ENCODE data around the gene LRP6.
"Not testable (repeated sequence)": the region's sequence is repeated elsewhere in the genome, so short reads cannot be mapped to it uniquely, and the experiment has no call there.

LRP6 gene

GRCh38 chr12:12266873-12267741, at the start of gene LRP6:
Gene LRP6, minus strand, starts transcription at chr12:12267044. Its CDS starts 309 bp downstream, at chr12:12266735.
- Histone ChIP-seq H3K36me3 (ENCODE audit: control insufficient read depth, low read depth, low read length) (no peaks in the 10 kb centered on the region), H3K9ac (ENCODE audit: low read length) (peak within 1 kb of the TSS; percentile 96), H3K4me1 (ENCODE audit: control insufficient read depth, low read depth, low read length) (peaks cover 16% of the 10 kb centered on the region), H3K27me3 (ENCODE audit: control insufficient read depth, insufficient read depth, low read length) (no peaks in the 10 kb centered on the region), H3K27ac (ENCODE audit: low read length) (peak within 1 kb of the TSS; percentile 99), H3K9me3 (ENCODE audit: control insufficient read depth, low read depth, low read length) (no peaks in the 10 kb centered on the region), H3K4me3 (ENCODE audit: low read length) (peak within 1 kb of the TSS; percentile 99)

DNA sequence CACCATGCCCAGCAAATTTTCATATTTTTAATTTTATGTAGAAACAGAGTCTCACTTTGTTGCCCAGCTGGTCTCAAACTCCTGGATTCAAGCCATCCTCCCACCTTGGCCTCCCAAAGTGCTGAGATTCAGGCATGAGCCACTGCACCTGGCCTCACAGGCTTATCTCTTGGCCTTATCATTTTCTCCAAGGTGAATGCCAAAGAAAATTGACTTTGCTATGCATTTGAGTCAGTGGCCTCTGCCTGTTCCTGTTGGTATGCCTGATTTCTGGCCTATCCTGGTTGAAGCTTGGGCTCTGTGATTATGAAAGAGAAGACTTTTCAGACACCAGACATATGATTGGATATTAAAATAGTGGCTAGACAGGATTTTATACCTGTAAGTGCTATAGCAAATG, 49.0 kb upstream of the LRP6 start:
- Histone ChIP-seq H3K4me1 (ENCODE audit: control insufficient read depth, low read depth, low read length) (peaks cover 12% of the 10 kb centered on the region), H3K4me3 (ENCODE audit: low read length) (no peak overlapping the region), H3K36me3 (ENCODE audit: control insufficient read depth, low read depth, low read length) (no peaks in the 10 kb centered on the region), H3K9me3 (ENCODE audit: control insufficient read depth, low read depth, low read length) (no peaks in the 10 kb centered on the region), H3K9ac (ENCODE audit: low read length) (no peak overlapping the region), H3K27ac (ENCODE audit: low read length) (no peak overlapping the region), H3K27me3 (ENCODE audit: control insufficient read depth, insufficient read depth, low read length) (no peaks in the 10 kb centered on the region)

DNA sequence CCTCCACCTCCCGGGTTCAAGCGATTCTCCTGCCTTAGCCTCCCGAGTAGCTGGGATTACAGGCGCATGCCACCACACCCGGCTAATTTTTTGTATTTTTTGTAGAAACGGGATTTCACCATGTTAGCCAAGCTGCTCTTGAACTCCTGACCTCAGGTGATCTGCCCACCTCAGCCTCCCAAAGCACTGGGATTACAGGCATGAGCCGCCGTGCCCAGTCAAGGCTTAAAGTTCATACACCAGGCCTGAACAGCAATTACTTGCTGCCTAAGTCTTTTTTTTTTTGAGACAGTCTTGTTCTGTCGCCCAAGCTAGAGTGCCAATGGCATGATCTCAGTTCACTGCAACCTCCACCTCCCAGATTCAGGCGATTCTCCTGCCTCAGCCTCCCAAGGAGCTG, 43.9 kb upstream of the LRP6 start:
- H3K4me3 ChIP-seq (ENCODE audit: low read length); H3K9ac ChIP-seq (ENCODE audit: low read length); H3K4me1 ChIP-seq (ENCODE audit: control insufficient read depth, low read depth, low read length); H3K9me3 ChIP-seq (ENCODE audit: control insufficient read depth, low read depth, low read length); H3K27ac ChIP-seq (ENCODE audit: low read length); H3K27me3 ChIP-seq (ENCODE audit: control insufficient read depth, insufficient read depth, low read length); H3K36me3 ChIP-seq (ENCODE audit: control insufficient read depth, low read depth, low read length): not testable (repeated sequence)

DNA sequence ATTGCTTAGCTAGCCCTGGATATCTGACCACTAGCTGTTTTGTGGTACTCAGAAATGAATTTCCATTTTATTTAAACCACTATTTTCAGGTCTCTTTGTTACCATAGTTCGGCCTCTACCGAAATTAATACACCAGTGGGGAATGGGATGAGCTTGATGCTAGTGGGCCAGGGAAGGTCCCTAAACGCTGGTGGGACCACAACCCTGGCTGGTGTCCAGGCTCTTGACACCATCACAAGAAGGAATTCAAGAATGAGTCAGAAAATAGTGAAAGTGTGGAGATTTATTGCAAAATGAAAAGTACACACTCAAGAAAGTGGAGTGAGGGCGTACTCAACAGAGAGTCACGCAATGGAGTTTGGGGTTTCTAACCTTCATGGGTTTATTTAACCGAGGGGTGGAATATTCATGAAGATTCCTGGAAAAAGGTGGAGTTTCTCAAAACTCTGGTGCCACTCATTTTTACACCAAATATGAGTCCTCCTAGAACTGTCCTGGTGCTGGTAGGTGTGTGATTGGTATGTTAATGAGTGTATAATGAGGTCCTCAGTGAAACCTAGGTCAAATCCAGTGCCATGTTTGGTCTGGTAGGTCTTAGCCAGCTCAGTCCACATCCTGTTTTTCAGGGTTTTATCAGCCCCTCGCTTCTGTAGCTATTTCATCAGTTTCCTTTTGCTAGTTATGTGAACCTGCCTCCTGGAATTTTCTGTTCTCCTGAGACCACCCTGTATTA, 38.9 kb upstream of the LRP6 start:
- Histone ChIP-seq H3K27me3 (ENCODE audit: control insufficient read depth, insufficient read depth, low read length) (no peaks in the 10 kb centered on the region), H3K4me1 (ENCODE audit: control insufficient read depth, low read depth, low read length) (no peaks in the 10 kb centered on the region), H3K9ac (ENCODE audit: low read length) (no peak overlapping the region), H3K36me3 (ENCODE audit: control insufficient read depth, low read depth, low read length) (no peaks in the 10 kb centered on the region), H3K9me3 (ENCODE audit: control insufficient read depth, low read depth, low read length) (no peaks in the 10 kb centered on the region), H3K27ac (ENCODE audit: low read length) (no peak overlapping the region), H3K4me3 (ENCODE audit: low read length) (no peak overlapping the region)

- H3K9ac ChIP-seq (ENCODE audit: low read length), result no peak overlapping the region
- H3K4me3 ChIP-seq (ENCODE audit: low read length), result no peak overlapping the region
- H3K9me3 ChIP-seq (ENCODE audit: control insufficient read depth, low read depth, low read length), result no peaks in the 10 kb centered on the region
- H3K36me3 ChIP-seq (ENCODE audit: control insufficient read depth, low read depth, low read length), result no peaks in the 10 kb centered on the region
- no peaks in the 10 kb centered on the region for H3K4me1 ChIP-seq (ENCODE audit: control insufficient read depth, low read depth, low read length)
- H3K27ac ChIP-seq (ENCODE audit: low read length), result no peak overlapping the region
- H3K27me3 ChIP-seq (ENCODE audit: control insufficient read depth, insufficient read depth, low read length), result no peaks in the 10 kb centered on the region
Observed at GRCh38 chr12:12302976-12303375, 36.1 kb upstream of the LRP6 start.

GRCh38 chr12:12301122-12301521, 34.3 kb upstream of the LRP6 start:
- H3K9ac ChIP-seq (ENCODE audit: low read length), result no peak overlapping the region
- no peak overlapping the region for H3K4me3 ChIP-seq (ENCODE audit: low read length)
- no peaks in the 10 kb centered on the region for H3K36me3 ChIP-seq (ENCODE audit: control insufficient read depth, low read depth, low read length)
- no peaks in the 10 kb centered on the region for H3K4me1 ChIP-seq (ENCODE audit: control insufficient read depth, low read depth, low read length)
- H3K27me3 ChIP-seq (ENCODE audit: control insufficient read depth, insufficient read depth, low read length), result no peaks in the 10 kb centered on the region
- H3K27ac ChIP-seq (ENCODE audit: low read length), result no peak overlapping the region
- no peaks in the 10 kb centered on the region for H3K9me3 ChIP-seq (ENCODE audit: control insufficient read depth, low read depth, low read length)

DNA sequence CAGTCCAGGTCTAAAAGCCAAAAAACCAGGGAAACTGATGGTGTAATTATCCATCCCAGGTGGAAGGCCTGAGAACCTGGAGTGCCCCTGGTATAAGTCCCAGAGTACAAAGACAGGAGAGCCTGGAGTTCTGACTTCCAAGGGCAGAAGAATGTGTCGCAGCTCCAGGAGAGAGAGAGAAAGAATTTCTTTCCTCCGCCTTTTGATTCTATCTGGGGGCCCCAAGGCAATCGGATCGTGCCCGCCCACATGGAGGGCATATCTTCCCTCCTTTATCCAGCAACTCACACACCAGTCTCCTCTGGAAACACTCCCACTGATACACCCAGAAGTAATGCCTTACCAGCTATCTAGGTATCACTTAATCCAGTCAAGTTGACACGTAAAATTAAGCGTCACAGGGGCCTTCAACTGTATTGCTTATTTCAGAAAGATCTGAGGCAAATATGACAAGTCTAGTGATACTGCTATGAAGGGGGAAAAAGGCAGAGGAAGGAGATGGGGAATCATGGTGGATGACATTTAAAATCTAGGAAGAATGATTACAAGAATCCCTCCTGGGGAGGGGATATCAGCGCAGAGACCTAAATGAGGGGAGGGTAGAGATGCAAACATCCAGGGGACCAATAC, 30.5 kb upstream of the LRP6 start:
- Histone ChIP-seq H3K9ac (ENCODE audit: low read length) (no peak overlapping the region), H3K9me3 (ENCODE audit: control insufficient read depth, low read depth, low read length) (no peaks in the 10 kb centered on the region), H3K36me3 (ENCODE audit: control insufficient read depth, low read depth, low read length) (no peaks in the 10 kb centered on the region), H3K4me3 (ENCODE audit: low read length) (no peak overlapping the region), H3K27me3 (ENCODE audit: control insufficient read depth, insufficient read depth, low read length) (no peaks in the 10 kb centered on the region), H3K27ac (ENCODE audit: low read length) (no peak overlapping the region), H3K4me1 (ENCODE audit: control insufficient read depth, low read depth, low read length) (peaks cover 20% of the 10 kb centered on the region)

- H3K4me1 ChIP-seq (ENCODE audit: control insufficient read depth, low read depth, low read length), result peaks cover 23% of the 10 kb centered on the region
- H3K4me3 ChIP-seq (ENCODE audit: low read length), result no peak overlapping the region
Observed at GRCh38 chr12:12294215-12295005, 27.6 kb upstream of the LRP6 start.

DNA sequence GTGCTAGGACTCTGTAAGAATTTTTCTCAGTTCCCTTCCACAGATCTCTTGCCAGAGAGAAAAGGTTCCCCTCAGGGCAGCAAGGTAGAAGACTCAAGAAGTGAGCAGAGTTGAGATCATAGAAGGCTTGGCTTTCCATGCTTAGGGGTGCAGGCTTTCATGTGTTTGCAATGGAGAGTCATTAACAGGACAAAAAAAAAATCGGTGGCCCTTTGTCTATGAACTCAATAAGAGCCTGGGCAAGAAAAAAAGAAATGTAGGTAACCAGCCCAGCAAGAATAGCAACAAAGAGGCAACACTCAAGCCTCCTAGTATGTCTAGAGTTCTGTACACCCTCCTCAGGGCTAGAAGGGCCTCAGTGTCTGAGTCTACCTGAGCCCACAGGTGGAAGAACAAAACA, 23.4 kb upstream of the LRP6 start:
- Histone ChIP-seq H3K36me3 (ENCODE audit: control insufficient read depth, low read depth, low read length) (no peaks in the 10 kb centered on the region), H3K4me1 (ENCODE audit: control insufficient read depth, low read depth, low read length) (peaks cover 21% of the 10 kb centered on the region), H3K27me3 (ENCODE audit: control insufficient read depth, insufficient read depth, low read length) (no peaks in the 10 kb centered on the region), H3K27ac (ENCODE audit: low read length) (no peak overlapping the region), H3K4me3 (ENCODE audit: low read length) (no peak overlapping the region), H3K9me3 (ENCODE audit: control insufficient read depth, low read depth, low read length) (no peaks in the 10 kb centered on the region), H3K9ac (ENCODE audit: low read length) (no peak overlapping the region)

More at GRCh38 chr12:12294215-12295005, 27.6 kb upstream of the LRP6 start:
- Histone ChIP-seq H3K9ac (ENCODE audit: low read length) (no peak overlapping the region), H3K27me3 (ENCODE audit: control insufficient read depth, insufficient read depth, low read length) (no peaks in the 10 kb centered on the region), H3K36me3 (ENCODE audit: control insufficient read depth, low read depth, low read length) (no peaks in the 10 kb centered on the region), H3K27ac (ENCODE audit: low read length) (no peak overlapping the region), H3K9me3 (ENCODE audit: control insufficient read depth, low read depth, low read length) (no peaks in the 10 kb centered on the region)

DNA sequence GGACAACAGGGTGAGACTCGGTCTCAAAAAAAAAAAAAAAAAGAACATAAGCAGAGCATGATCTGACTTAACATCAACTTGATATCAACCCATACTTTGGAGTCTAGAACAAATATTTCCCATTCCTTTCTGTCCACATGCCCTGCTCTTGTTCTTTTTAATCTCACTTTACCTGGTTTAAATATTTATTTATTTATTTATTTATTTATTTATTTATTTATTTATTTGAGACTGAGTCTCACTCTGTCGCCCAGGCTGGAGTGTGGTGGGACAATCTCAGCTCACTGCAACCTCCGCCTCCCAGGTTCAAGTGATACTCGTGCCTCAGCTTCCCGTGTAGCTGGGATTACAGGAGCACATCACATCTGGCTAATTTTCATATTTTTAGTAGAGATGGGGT, 19.6 kb upstream of the LRP6 start:
- no peaks in the 10 kb centered on the region for H3K27me3 ChIP-seq (ENCODE audit: control insufficient read depth, insufficient read depth, low read length)
- H3K4me3 ChIP-seq (ENCODE audit: low read length), result no peak overlapping the region
- no peaks in the 10 kb centered on the region for H3K36me3 ChIP-seq (ENCODE audit: control insufficient read depth, low read depth, low read length)
- no peak overlapping the region for H3K27ac ChIP-seq (ENCODE audit: low read length)
- H3K9ac ChIP-seq (ENCODE audit: low read length), result no peak overlapping the region
- no peaks in the 10 kb centered on the region for H3K9me3 ChIP-seq (ENCODE audit: control insufficient read depth, low read depth, low read length)
- H3K4me1 ChIP-seq (ENCODE audit: control insufficient read depth, low read depth, low read length), result peaks cover 27% of the 10 kb centered on the region

Data from iPS-18a (cell line).